Mesenchymal stem cell (in vitro differentiated cells and primary cell): ENCODE data around the gene FNDC3B.

Source experiments
- DNase-seq: peaks from one replicate; pipeline ENCODE4 v3.0.0-alpha.2; 2013
- H2AFZ ChIP-seq: one replicate; pipeline ENCODE4 v1.6.1; 2013; ENCODE audit warnings: low read depth, mild to moderate bottlenecking, control low read depth, inconsistent platforms, low read length, moderate library complexity
- H2AK5ac ChIP-seq: 2 replicates; pipeline ENCODE4 v1.6.1; 2013; ENCODE audit warnings: low read length, moderate library complexity, mild to moderate bottlenecking, inconsistent platforms; ENCODE audit not compliant: severe bottlenecking
- H2BK120ac ChIP-seq: one replicate; pipeline ENCODE4 v1.6.1; 2013; ENCODE audit warnings: low read depth, mild to moderate bottlenecking, inconsistent platforms, low read length, moderate library complexity
- H2BK12ac ChIP-seq, 2 experiments: one replicate each; pipeline ENCODE4 v1.6.1; 2013; ENCODE audit warnings: inconsistent platforms in 2 of 2, low read length in 2 of 2, mild to moderate bottlenecking in 2 of 2, moderate library complexity in 2 of 2, control low read depth in 1 of 2
- H2BK15ac ChIP-seq: one replicate; pipeline ENCODE4 v1.6.1; 2013; ENCODE audit warnings: mild to moderate bottlenecking, low read depth, inconsistent platforms; ENCODE audit not compliant: poor library complexity, severe bottlenecking
- H2BK5ac ChIP-seq: 2 replicates; pipeline ENCODE4 v1.6.1; 2013; ENCODE audit warnings: low read depth, mild to moderate bottlenecking, low read length, control low read depth, inconsistent platforms; ENCODE audit not compliant: poor library complexity, severe bottlenecking
- H3K14ac ChIP-seq, 2 experiments: one replicate each; pipeline ENCODE4 v1.6.1; 2013; ENCODE audit warnings: inconsistent platforms in 2 of 2, low read length in 2 of 2, control low read depth in 1 of 2, mild to moderate bottlenecking in 1 of 2, moderate library complexity in 1 of 2
- H3K18ac ChIP-seq, 2 experiments: one replicate each; pipeline ENCODE4 v1.6.1; 2013; ENCODE audit warnings: inconsistent platforms in 2 of 2, low read length in 2 of 2, control low read depth in 1 of 2, low read depth in 1 of 2, mild to moderate bottlenecking in 1 of 2
- H3K23ac ChIP-seq, 2 experiments: one replicate each; pipeline ENCODE4 v1.6.1; 2013; ENCODE audit warnings: inconsistent platforms in 2 of 2, low read length in 2 of 2, mild to moderate bottlenecking in 2 of 2, moderate library complexity in 2 of 2, control low read depth in 1 of 2
- H3K27ac ChIP-seq: 2 replicates; pipeline ENCODE4 v1.5.1; 2013; ENCODE audit warnings: mild to moderate bottlenecking, moderate library complexity, low read length, control low read depth, inconsistent platforms; ENCODE audit not compliant: poor library complexity, severe bottlenecking
- H3K27me3 ChIP-seq, 2 experiments: 2 replicates each; pipeline versions ENCODE4 v1.6.1 to v1.7.0; 2013; ENCODE audit warnings: low read length in 2 of 2, mild to moderate bottlenecking in 2 of 2, moderate library complexity in 2 of 2, control low read depth in 1 of 2, inconsistent platforms in 1 of 2; ENCODE audit not compliant: control insufficient read depth in 1 of 2, insufficient read depth in 1 of 2
- H3K36me3 ChIP-seq, 2 experiments: 2 replicates each; pipeline versions ENCODE4 v1.6.1 to v1.7.0; 2013; ENCODE audit warnings: low read length in 2 of 2, control low read depth in 1 of 2, inconsistent platforms in 1 of 2, low read depth in 1 of 2, mild to moderate bottlenecking in 1 of 2; ENCODE audit not compliant: insufficient read depth in 2 of 2, control insufficient read depth in 1 of 2
- H3K4ac ChIP-seq, 2 experiments: one replicate each; pipeline ENCODE4 v1.6.1; 2013; ENCODE audit warnings: inconsistent platforms in 2 of 2, low read length in 2 of 2, mild to moderate bottlenecking in 2 of 2, moderate library complexity in 2 of 2, control low read depth in 1 of 2, low read depth in 1 of 2
- H3K4me1 ChIP-seq: 2 replicates; pipeline ENCODE4 v1.6.1; 2013; ENCODE audit warnings: low read depth, low read length, control low read depth; ENCODE audit not compliant: control insufficient read depth, insufficient read depth
- H3K4me2 ChIP-seq: 2 replicates; pipeline ENCODE4 v1.6.1; 2013; ENCODE audit warnings: low read length, mild to moderate bottlenecking, inconsistent platforms; ENCODE audit not compliant: poor library complexity, severe bottlenecking
- H3K4me3 ChIP-seq, 2 experiments: 2 replicates each; pipeline versions ENCODE4 v1.5.1 to v1.7.0; 2013; ENCODE audit warnings: low read length in 2 of 2, mild to moderate bottlenecking in 2 of 2, control low read depth in 1 of 2, low read depth in 1 of 2; ENCODE audit not compliant: insufficient read depth in 1 of 2
- H3K79me1 ChIP-seq: replicated peaks from 2 replicates; pipeline ENCODE4 v1.6.1; 2013; ENCODE audit warnings: mild to moderate bottlenecking, control low read depth, low read length, inconsistent platforms; ENCODE audit not compliant: poor library complexity, severe bottlenecking
- H3K9ac ChIP-seq: 2 replicates; pipeline ENCODE4 v1.7.0; 2013; ENCODE audit warnings: mild to moderate bottlenecking, low read length, moderate library complexity
- H3K9me3 ChIP-seq: 2 replicates; pipeline ENCODE4 v1.7.0; 2013; ENCODE audit warnings: mild to moderate bottlenecking, low read length; ENCODE audit not compliant: control insufficient read depth
- H4K8ac ChIP-seq: one replicate; pipeline ENCODE4 v1.6.1; 2013; ENCODE audit warnings: inconsistent platforms, mild to moderate bottlenecking, low read length, moderate library complexity
- H4K91ac ChIP-seq: one replicate; pipeline ENCODE4 v1.6.1; 2013; ENCODE audit warnings: mild to moderate bottlenecking, low read length, inconsistent platforms
- WGBS: methylation state at CpG from one replicate; pipeline ENCODE4 v1.1.7; 2013; ENCODE audit warnings: mixed read lengths; 5-methylcytosine and 5-hydroxymethylcytosine counted together

The FNDC3B gene

GRCh38 chr3:172074586-172074985 is 35.2 kb downstream of the FNDC3B start:
- Histone ChIP-seq H3K4ac (no peak overlapping the region), H3K9ac (peak overlapping the region; percentile 30), H4K91ac (no peak overlapping the region), H3K27me3 (no peaks in the 10 kb centered on the region), H3K14ac (no peak overlapping the region), H3K9me3 (no peaks in the 10 kb centered on the region), H2AFZ (no peak overlapping the region), H2BK15ac (no peak overlapping the region), H2BK12ac (no peak overlapping the region), H3K79me1 (no peaks in the 10 kb centered on the region), H2AK5ac (no peak overlapping the region), H3K4me1 (peaks cover 1% of the 10 kb centered on the region), H3K4me2 (no peak overlapping the region), H3K18ac (no peak overlapping the region), H4K8ac (no peak overlapping the region), H3K27ac (no peak overlapping the region), H3K23ac (no peak overlapping the region), H3K36me3 (peaks cover 0 to 47% of the 10 kb centered on the region in 2 experiments), H2BK120ac (no peak overlapping the region), H2BK5ac (no peak overlapping the region), H3K4me3 (peak overlapping the region in 1 of 2 experiments; percentile 11)
- no peak for DNase-seq
- WGBS = 46% methylated on average over 3 of the region's 4 CpGs

DNA sequence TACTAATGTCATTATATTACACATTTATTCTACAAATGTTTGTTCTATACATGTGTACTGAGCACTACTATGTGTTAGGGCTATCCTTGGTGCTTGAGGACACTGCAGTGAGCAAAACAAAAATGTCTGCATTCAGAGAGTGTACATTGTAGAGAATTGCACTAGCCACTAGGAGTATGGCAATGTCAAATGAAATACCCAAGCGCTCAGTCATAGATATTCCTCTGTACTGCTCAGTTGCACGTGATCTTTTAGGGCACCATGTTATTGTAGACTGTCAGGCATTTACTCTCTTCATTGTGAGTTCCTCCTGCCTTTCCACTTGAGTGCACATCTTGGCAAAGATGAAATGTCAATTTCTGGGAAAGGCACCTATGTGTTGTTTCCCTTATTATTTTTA is 36.8 kb downstream of the FNDC3B start:
- Histone ChIP-seq H3K27ac (no peak overlapping the region), H3K4ac (no peak overlapping the region), H4K8ac (no peak overlapping the region), H3K4me2 (no peak overlapping the region), H2BK12ac (no peak overlapping the region), H2BK120ac (no peak overlapping the region), H2AK5ac (no peak overlapping the region), H3K14ac (no peak overlapping the region), H3K18ac (no peak overlapping the region), H3K27me3 (no peaks in the 10 kb centered on the region), H3K4me3 (no peak overlapping the region), H2BK5ac (no peak overlapping the region), H3K23ac (no peak overlapping the region), H2AFZ (no peak overlapping the region), H3K79me1 (no peaks in the 10 kb centered on the region), H3K9me3 (no peaks in the 10 kb centered on the region), H2BK15ac (no peak overlapping the region), H3K9ac (no peak overlapping the region), H4K91ac (no peak overlapping the region), H3K4me1 (peaks cover 1% of the 10 kb centered on the region), H3K36me3 (peaks cover 0 to 55% of the 10 kb centered on the region in 2 experiments)
- WGBS = 95% methylated on average over 2 of the region's 2 CpGs
- no peak for DNase-seq

- no peak overlapping the region for H3K4me3 ChIP-seq
- H2BK120ac ChIP-seq = no peak overlapping the region
- H3K4ac ChIP-seq = no peak overlapping the region
- no peaks in the 10 kb centered on the region for H3K27me3 ChIP-seq
- H2AK5ac ChIP-seq = no peak overlapping the region
- no peak overlapping the region for H3K23ac ChIP-seq
- H3K36me3 ChIP-seq = peaks cover 0 to 55% of the 10 kb centered on the region in 2 experiments
- H3K79me1 ChIP-seq = no peaks in the 10 kb centered on the region
- H3K14ac ChIP-seq = no peak overlapping the region
- peaks cover 1% of the 10 kb centered on the region for H3K4me1 ChIP-seq
- no peak overlapping the region for H2AFZ ChIP-seq
- H3K18ac ChIP-seq = no peak overlapping the region
- H4K91ac ChIP-seq = no peak overlapping the region
- H3K9me3 ChIP-seq = no peaks in the 10 kb centered on the region
- no peak overlapping the region for H4K8ac ChIP-seq
- no peak for DNase-seq
- H2BK5ac ChIP-seq = no peak overlapping the region
- no peak overlapping the region for H2BK12ac ChIP-seq
- WGBS = 100% methylated on average over 3 of the region's 4 CpGs
- H3K9ac ChIP-seq = no peak overlapping the region
- H3K27ac ChIP-seq = no peak overlapping the region
- no peak overlapping the region for H2BK15ac ChIP-seq
- no peak overlapping the region for H3K4me2 ChIP-seq
Measured at GRCh38 chr3:172077197-172077757, 37.9 kb downstream of the FNDC3B start.

DNA sequence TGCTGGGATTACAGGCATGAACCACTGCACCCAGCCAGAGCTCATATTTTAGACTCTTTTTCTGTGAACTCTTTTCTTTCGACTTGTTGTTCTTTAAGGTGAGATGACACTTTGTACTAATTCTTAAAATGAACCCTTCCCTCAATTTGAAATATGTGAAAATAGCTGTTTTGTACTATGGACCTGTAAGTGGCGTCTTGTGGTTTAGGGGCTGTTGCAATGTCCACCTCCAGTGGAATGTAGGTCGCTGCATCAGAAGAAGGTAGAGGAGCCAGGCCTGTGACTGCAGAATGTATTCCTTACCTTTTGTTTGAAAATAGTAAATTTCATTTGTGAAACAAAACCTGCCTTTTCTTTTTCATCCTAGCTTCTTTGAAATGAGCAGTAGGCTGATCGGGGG is 38.9 kb downstream of the FNDC3B start:
- Histone ChIP-seq H3K9ac (no peak overlapping the region), H3K4me2 (no peak overlapping the region), H3K27ac (no peak overlapping the region), H2AK5ac (no peak overlapping the region), H3K27me3 (no peaks in the 10 kb centered on the region), H4K8ac (no peak overlapping the region), H3K4me1 (peaks cover 3% of the 10 kb centered on the region), H3K14ac (no peak overlapping the region), H4K91ac (no peak overlapping the region), H3K23ac (no peak overlapping the region), H2BK15ac (no peak overlapping the region), H3K4ac (no peak overlapping the region), H3K4me3 (no peak overlapping the region), H3K36me3 (peaks cover 3 to 49% of the 10 kb centered on the region in 2 experiments), H3K9me3 (no peaks in the 10 kb centered on the region), H3K79me1 (no peaks in the 10 kb centered on the region), H2AFZ (no peak overlapping the region), H2BK5ac (no peak overlapping the region), H3K18ac (no peak overlapping the region), H2BK12ac (no peak overlapping the region), H2BK120ac (no peak overlapping the region)
- WGBS = 73% methylated on average over 3 of the region's 4 CpGs
- DNase-seq = no peak
